Esophagus muscularis mucosa (tissue), 3 donors: Measurements from ENCODE around the gene MDGA2.

Source experiments
- POLR2A ChIP-seq: fragments of 450-650 bp; IDR thresholded peaks from one replicate; pipeline ENCODE4 v1.6.1; 2017; ENCODE audit warnings: antibody characterized with exemption, moderate library complexity, mild to moderate bottlenecking, low read depth
- POLR2AphosphoS5 ChIP-seq, 2 donors: sonication (generic); formaldehyde crosslinking; IDR thresholded peaks; one replicate each; pipeline ENCODE4 v1.6.1; 2017; ENCODE audit warnings: antibody characterized with exemption in 2 of 2
- TF ChIP-seq, protein P1 (sequence below), 3 experiments: fragments of 200-600 bp in 2 of 3; fragments of 450-650 bp in 1 of 3; sonication (generic) in 2 of 3; IDR thresholded peaks; one replicate each; pipeline ENCODE4 v1.5.1; 2017 to 2019; ENCODE audit warnings: antibody characterized with exemption in 3 of 3, mild to moderate bottlenecking in 2 of 3, moderate library complexity in 1 of 3

DNA sequence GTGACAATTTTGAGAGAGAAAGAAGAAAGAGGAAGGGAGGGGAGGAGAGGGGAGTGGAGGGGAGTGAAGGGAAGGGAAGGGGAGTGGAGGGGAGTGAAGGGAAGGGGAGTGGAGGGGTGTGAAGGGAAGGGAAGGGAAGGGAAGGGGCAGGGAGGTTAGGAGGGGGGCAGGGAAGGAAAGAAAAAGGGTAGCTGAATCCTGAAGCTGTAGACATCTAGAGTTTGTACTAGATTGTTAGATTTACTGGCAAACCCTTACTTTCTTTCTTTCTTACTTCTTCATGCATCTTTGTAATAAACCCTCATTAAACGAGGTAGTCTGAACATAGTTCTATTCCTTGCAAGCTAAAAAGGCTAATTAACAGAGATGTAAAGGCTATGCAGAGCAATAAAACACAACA is 378.0 kb downstream of the MDGA2 start:
- TF ChIP-seq, protein P1, sequence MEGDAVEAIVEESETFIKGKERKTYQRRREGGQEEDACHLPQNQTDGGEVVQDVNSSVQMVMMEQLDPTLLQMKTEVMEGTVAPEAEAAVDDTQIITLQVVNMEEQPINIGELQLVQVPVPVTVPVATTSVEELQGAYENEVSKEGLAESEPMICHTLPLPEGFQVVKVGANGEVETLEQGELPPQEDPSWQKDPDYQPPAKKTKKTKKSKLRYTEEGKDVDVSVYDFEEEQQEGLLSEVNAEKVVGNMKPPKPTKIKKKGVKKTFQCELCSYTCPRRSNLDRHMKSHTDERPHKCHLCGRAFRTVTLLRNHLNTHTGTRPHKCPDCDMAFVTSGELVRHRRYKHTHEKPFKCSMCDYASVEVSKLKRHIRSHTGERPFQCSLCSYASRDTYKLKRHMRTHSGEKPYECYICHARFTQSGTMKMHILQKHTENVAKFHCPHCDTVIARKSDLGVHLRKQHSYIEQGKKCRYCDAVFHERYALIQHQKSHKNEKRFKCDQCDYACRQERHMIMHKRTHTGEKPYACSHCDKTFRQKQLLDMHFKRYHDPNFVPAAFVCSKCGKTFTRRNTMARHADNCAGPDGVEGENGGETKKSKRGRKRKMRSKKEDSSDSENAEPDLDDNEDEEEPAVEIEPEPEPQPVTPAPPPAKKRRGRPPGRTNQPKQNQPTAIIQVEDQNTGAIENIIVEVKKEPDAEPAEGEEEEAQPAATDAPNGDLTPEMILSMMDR (IDR thresholded peaks at IDR 0.05) = no peak
- TF ChIP-seq POLR2AphosphoS5 (IDR thresholded peaks at IDR 0.05) (no peak), POLR2A (no peak)
